ENCODE data around the gene PRR30. TPM values are rescaled to one million over a fixed set of nuclear protein-coding genes. Genes with fewer than 3 reads are reported as not detected.

Gene PRR30
- total and polyA plus RNA-seq, 2 donors (not counting 3 experiments of a cell fraction or from before 2014, with no cell fraction given) = not detected

- Histone ChIP-seq H3K27ac (ENCODE audit: insufficient read depth, low read depth, low read length) (no peak overlapping the region), H3K4me3 (replicated peaks in 1 of 3; ENCODE audit: insufficient read depth in 1 of 3, low read depth in 1 of 3, low read length in 3 of 3) (no peak overlapping the region), H3K4me1 (ENCODE audit: control insufficient read depth, extremely low read depth, insufficient read depth, low read length) (no peaks in the 10 kb centered on the region), H3K4me2 (ENCODE audit: insufficient read depth, low read length) (no peak overlapping the region), H3K9ac (replicated peaks; ENCODE audit: extremely low read depth, insufficient read depth, low read length) (no peak overlapping the region), H4K20me1 (replicated peaks; ENCODE audit: control insufficient read depth, extremely low read depth, insufficient read depth, low read length) (no peaks in the 10 kb centered on the region), H3K27me3 (ENCODE audit: control insufficient read depth in 2 of 2, insufficient read depth in 2 of 2, low read length in 2 of 2) (peaks cover 0 to 1% of the 10 kb centered on the region in 2 experiments), H3K9me1 (replicated peaks; ENCODE audit: control insufficient read depth, extremely low read depth, insufficient read depth, low read length) (no peaks in the 10 kb centered on the region), H2AFZ (ENCODE audit: low read depth, low read length) (no peak overlapping the region), H3K36me3 (ENCODE audit: control insufficient read depth in 2 of 2, extremely low read depth in 1 of 2, insufficient read depth in 2 of 2, low read length in 2 of 2) (no peaks in the 10 kb centered on the region), H3K79me2 (ENCODE audit: control insufficient read depth, insufficient read depth, low read length) (no peaks in the 10 kb centered on the region), H3K9me3 (replicated peaks; ENCODE audit: control insufficient read depth, insufficient read depth, low read length) (no peaks in the 10 kb centered on the region)
- intact Hi-C loops (cut with micrococcal nuclease) = loop anchor here (10.0 kb wide), 1 partner anchor 166 kb away; no protein-coding TSS in a partner anchor
- no TSS peak for BruUV-seq (replicated peaks)
- CTCF ChIA-PET = interaction anchor here (1.1 to 2.4 kb wide), 3 partner anchors 15 to 129 kb away, joined by 3 to 17 read pairs (median 3); no protein-coding TSS in a partner anchor
- POLR2A ChIA-PET = interaction anchor here (0.6 kb wide), 1 partner anchor 10 kb away, joined by 3 read pairs; no protein-coding TSS in a partner anchor
- FAIRE-seq (no peak), DNase-seq (ENCODE audit: low read depth, low spot score) (no peak)
- dilution Hi-C loops (cut with MboI; ENCODE audit: extremely low pct_ligation_motif_present, low sequenced_read_pairs) = no loop called here
- no peak for TF ChIP-seq GATA2 (IDR thresholded peaks at IDR 0.05; ENCODE audit: insufficient read depth, insufficient read length, low read depth, low read length)
- TF ChIP-seq POLR2A (IDR thresholded peaks at IDR 0.05; ENCODE audit: low read depth, low read length) = no peak
- TF ChIP-seq JUN (IDR thresholded peaks at IDR 0.05; ENCODE audit: borderline replicate concordance, insufficient read depth, insufficient read length, low read depth) = no peak
- TF ChIP-seq FOS (IDR thresholded peaks at IDR 0.05; ENCODE audit: borderline replicate concordance, insufficient read depth, low read length) = no peak
- TF ChIP-seq EZH2 (IDR thresholded peaks at IDR 0.05; ENCODE audit: borderline replicate concordance, low read depth, low read length, severe bottlenecking) = no peak
- no peak for TF ChIP-seq POLR2AphosphoS5 (IDR thresholded peaks at IDR 0.05; ENCODE audit: insufficient read depth, low read depth, low read length)
- TF ChIP-seq MAX (IDR thresholded peaks at IDR 0.05; ENCODE audit: insufficient read depth, insufficient read length) = no peak
- no peak for TF ChIP-seq CTCF (IDR thresholded peaks at IDR 0.05; ENCODE audit: extremely low read depth in 1 of 2, insufficient read depth in 1 of 2, low read depth in 1 of 2, low read length in 2 of 2)
- no peak for TF ChIP-seq MYC (IDR thresholded peaks at IDR 0.05; ENCODE audit: low read depth, low read length)
Observed at GRCh38 chr2:27150639-27151230, 11.5 kb upstream of the PRR30 start.

All from endothelial cell of umbilical vein (primary cell).